GM12878 (cell line): ENCODE results near the gene VAT1. TPM values are rescaled to one million over a fixed set of nuclear protein-coding genes. Genes with fewer than 3 reads are reported as not detected.

Experiments
- ATAC-seq: fragments of 200-7000 bp; cut with Tn5 transposase; 3 replicates; pipeline ENCODE4 v1.9.1; 2020; ENCODE audit warnings: mild to moderate bottlenecking, moderate library complexity
- BruUV-seq: library from RNA; stranded (reverse); fragments of 400-500 nt; replicated peaks from 2 replicates; lab custom pipeline; 2021; lab: Mats Ljungman, UMichigan
- CTCF ChIA-PET: fragments of 300-600 bp; sonication (Branson Sonifier 250); formaldehyde crosslinking; extraction: SDS; loops from one replicate; lab custom pipeline; 2021; ENCODE audit warnings: inconsistent platforms; lab: Yijun Ruan, JAX
- POLR2A ChIA-PET: fragments of 350-600 bp; formaldehyde crosslinking; extraction: SDS; loops from one replicate; lab custom pipeline; 2021; ENCODE audit warnings: inconsistent platforms; lab: Charles Lee
- RAD21 ChIA-PET: fragments of 300-600 bp; sonication (Branson Sonifier 250); formaldehyde crosslinking; loops from one replicate; lab custom pipeline; 2023; ENCODE audit warnings: antibody characterized with exemption; ENCODE audit not compliant: unreplicated experiment; lab: Charles Lee
- SMC1A ChIA-PET: fragments of 300-600 bp; sonication (Branson Sonifier 250); formaldehyde crosslinking; loops from one replicate; lab custom pipeline; 2023; ENCODE audit not compliant: unreplicated experiment, uncharacterized antibody; lab: Charles Lee
- DNase-seq: peaks from one replicate; pipeline ENCODE4 v3.0.0-alpha.2; 2011; ENCODE audit warnings: low read depth, low spot score
- FAIRE-seq: peaks from 3 replicates; lab custom pipeline; 2011; peaks lifted over from hg19 to GRCh38; lab: Jason Lieb, UNC
- H2AFZ ChIP-seq: 2 replicates; pipeline ENCODE4 v1.6.0; 2011; ENCODE audit warnings: low read depth, low read length, control low read depth; ENCODE audit not compliant: control insufficient read depth
- H3K27ac ChIP-seq: 2 replicates; pipeline ENCODE4 v1.5.1; 2011; ENCODE audit warnings: control low read depth; ENCODE audit not compliant: control insufficient read depth, insufficient read depth
- H3K27me3 ChIP-seq, 2 experiments: replicated peaks in 1 of 2; 2 replicates each; pipeline versions ENCODE4 v1.6.0 to v1.6.1; 2011; ENCODE audit warnings: low read length in 1 of 2; ENCODE audit not compliant: control insufficient read depth in 2 of 2, insufficient read depth in 2 of 2
- H3K36me3 ChIP-seq, 2 experiments: 2 replicates each; pipeline ENCODE4 v1.5.1; 2011; ENCODE audit warnings: low read length in 1 of 2; ENCODE audit not compliant: control insufficient read depth in 2 of 2, insufficient read depth in 2 of 2
- H3K4me1 ChIP-seq: 2 replicates; pipeline ENCODE4 v1.6.1; 2011; ENCODE audit warnings: mild to moderate bottlenecking, low read length, moderate library complexity, mixed read lengths; ENCODE audit not compliant: control insufficient read depth, insufficient read depth
- H3K4me2 ChIP-seq: 2 replicates; pipeline ENCODE4 v1.6.0; 2011; ENCODE audit warnings: control low read depth; ENCODE audit not compliant: control insufficient read depth, insufficient read depth
- H3K4me3 ChIP-seq: fragments of 200-600 bp; sonication (generic); 2 replicates; pipeline ENCODE4 v1.5.1; 2016
- H3K79me2 ChIP-seq: 2 replicates; pipeline ENCODE4 v1.6.0; 2011; ENCODE audit warnings: low read length; ENCODE audit not compliant: control insufficient read depth, insufficient read depth
- H3K9ac ChIP-seq: 2 replicates; pipeline ENCODE4 v1.8.0; 2011; ENCODE audit warnings: low read length, control low read depth, mixed read lengths; ENCODE audit not compliant: control insufficient read depth, insufficient read depth
- H3K9me3 ChIP-seq: replicated peaks from 3 replicates; pipeline ENCODE4 v1.5.1; 2011; ENCODE audit warnings: mild to moderate bottlenecking, low read length; ENCODE audit not compliant: control insufficient read depth, insufficient read depth
- H4K20me1 ChIP-seq: 2 replicates; pipeline ENCODE4 v1.6.0; 2011; ENCODE audit not compliant: control insufficient read depth, insufficient read depth
- BRCA1 ChIP-seq: IDR thresholded peaks from 2 replicates; pipeline ENCODE4 v1.6.1; 2011; ENCODE audit warnings: low read depth, low read length, improper control_type of control experiment
- HDGF ChIP-seq: fragments of 450-650 bp; IDR thresholded peaks from 2 replicates; pipeline ENCODE4 v1.6.1; 2016; ENCODE audit warnings: antibody characterized with exemption
- IRF4 ChIP-seq: IDR thresholded peaks from 2 replicates; pipeline ENCODE4 v1.6.1; 2011; ENCODE audit warnings: low read depth, low read length
- KDM1A ChIP-seq: fragments of 200-600 bp; sonication (generic); IDR thresholded peaks from 2 replicates; pipeline ENCODE4 v1.6.1; 2016; ENCODE audit warnings: borderline replicate concordance
- MEF2A ChIP-seq: IDR thresholded peaks from 2 replicates; pipeline ENCODE4 v1.6.1; 2011; ENCODE audit warnings: low read depth, mild to moderate bottlenecking, low read length, moderate library complexity; ENCODE audit not compliant: insufficient read depth
- MEF2B ChIP-seq: fragments of 450-650 bp; IDR thresholded peaks from 2 replicates; pipeline ENCODE4 v1.6.1; 2018; ENCODE audit warnings: mild to moderate bottlenecking, moderate library complexity; ENCODE audit not compliant: partially characterized antibody, poor library complexity, severe bottlenecking
- MTA2 ChIP-seq: fragments of 450-650 bp; IDR thresholded peaks from 2 replicates; pipeline ENCODE4 v1.6.1; 2016; ENCODE audit warnings: low read depth, mild to moderate bottlenecking, moderate library complexity
- POU2F2 ChIP-seq: IDR thresholded peaks from 3 replicates; pipeline ENCODE4 v1.6.1; 2011; ENCODE audit warnings: low read depth, mild to moderate bottlenecking, low read length, borderline replicate concordance
- RB1 ChIP-seq: fragments of 450-650 bp; formaldehyde crosslinking; IDR thresholded peaks from 2 replicates; pipeline ENCODE4 v1.6.1; 2017; ENCODE audit warnings: mild to moderate bottlenecking, borderline replicate concordance
- SMAD1 ChIP-seq: fragments of 450-650 bp; IDR thresholded peaks from 2 replicates; pipeline ENCODE4 v1.6.1; 2018; ENCODE audit warnings: mild to moderate bottlenecking, low read depth; ENCODE audit not compliant: partially characterized antibody
- SP1 ChIP-seq: IDR thresholded peaks from one replicate; pipeline ENCODE4 v1.6.1; 2011; ENCODE audit warnings: low read depth, low read length
- STAT1 ChIP-seq: fragments of 450-650 bp; conservative IDR thresholded peaks from 2 replicates; pipeline ENCODE4 v1.6.1; 2014; ENCODE audit warnings: antibody characterized with exemption, mild to moderate bottlenecking
- TBL1XR1 ChIP-seq: IDR thresholded peaks from 2 replicates; pipeline ENCODE4 v1.6.1; 2012; ENCODE audit warnings: low read depth, low read length, improper control_type of control experiment
- ZNF274 ChIP-seq: IDR thresholded peaks from one replicate; pipeline ENCODE4 v1.8.0; 2011; ENCODE audit not compliant: insufficient read length, insufficient read depth
- ZSCAN29 ChIP-seq: fragments of 450-650 bp; IDR thresholded peaks from 2 replicates; pipeline ENCODE4 v1.6.1; 2017; ENCODE audit warnings: mild to moderate bottlenecking, moderate library complexity
- WGBS: methylation state at CpG from one replicate; pipeline ENCODE4 v1.1.6; 2016; ENCODE audit warnings: low lambda C conversion rate; ENCODE audit not compliant: insufficient replicate concordance, insufficient coverage; ENCODE audit errors: missing lambda C conversion rate; 5-methylcytosine and 5-hydroxymethylcytosine counted together
- in situ Hi-C: fragments of 300-500 bp; cut with MboI; formaldehyde crosslinking; loops from 9 replicates; pipeline ENCODE4 v1.14.3; 2018; ENCODE audit warnings: mixed read lengths
- intact Hi-C: fragments of 100-400 bp; cut with micrococcal nuclease; formaldehyde crosslinking; loops from one replicate; pipeline ENCODE4 v1.14.2; 2022; ENCODE audit not compliant: unreplicated experiment
- polyA plus RNA-seq, 11 experiments: library from polyadenylated mRNA; depleted of rRNA in 4 of 11; unstranded in 6 of 11; stranded (reverse) in 5 of 11; fragments of >200 nt; fragmentation: Nextera tagmentation in 4 of 11; fragmentation: Illumina TruSeq in 1 of 11; extraction: Ambion mirVana in 4 of 11; extraction: Trizol in 1 of 11; gene quantifications; 1 replicate in 1 of 11; 2 replicates in 10 of 11; pipeline versions ENCODE4 v1.2.1 to v1.2.3, GENCODE V29; 2011 to 2016; ENCODE audit warnings: inconsistent platforms in 2 of 11, missing spikeins in 2 of 11, low read depth in 1 of 11
- total RNA-seq, 4 experiments: library from RNA; depleted of rRNA in 3 of 4; stranded (reverse); fragments of >200 nt in 3 of 4; fragmentation: Illumina TruSeq in 1 of 4; extraction: Trizol in 1 of 4; gene quantifications; 2 replicates each; pipeline versions ENCODE4 v1.2.1 to v1.2.3, GENCODE V29; 2013 to 2021
- TF ChIP-seq, protein P1 (sequence below): fragments of 450-650 bp; IDR thresholded peaks from 2 replicates; pipeline ENCODE4 v1.6.1; 2017; ENCODE audit warnings: low read depth, mild to moderate bottlenecking, moderate library complexity
- TF ChIP-seq, protein P2 (sequence below): fragments of 450-650 bp; IDR thresholded peaks from 2 replicates; pipeline ENCODE4 v1.6.1; 2017; ENCODE audit warnings: borderline replicate concordance

VAT1 gene
- total and polyA plus RNA-seq, 10 of the 15 experiments (the other 5 are each of a cell fraction or from before 2014, with no cell fraction given) = 5.0 to 19.8 (median 8.2) TPM

DNA sequence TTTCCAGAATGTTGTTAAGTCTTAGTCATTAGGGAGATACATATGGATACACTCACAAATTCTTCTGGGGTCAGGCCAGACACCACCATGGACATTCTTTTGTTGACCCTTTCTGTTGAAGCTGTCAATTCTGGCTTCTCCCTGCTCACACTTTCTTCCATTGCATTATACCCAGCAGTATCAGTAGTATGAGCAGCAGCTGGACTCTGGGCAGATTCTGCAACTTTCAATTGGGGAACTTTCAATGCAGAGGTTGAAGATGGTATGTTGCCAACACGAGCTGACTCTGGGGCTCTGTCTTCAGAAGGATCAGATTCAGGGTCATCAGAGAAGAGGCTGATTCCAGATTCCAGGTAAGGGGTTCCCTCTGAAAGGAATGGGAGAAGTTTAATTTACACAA, 48.7 kb upstream of the VAT1 start:
- H3K4me3 ChIP-seq = no peak overlapping the region
- FAIRE-seq (no peak), DNase-seq (no peak), ATAC-seq (no peak)
- intact Hi-C loops = no loop called here
- no peak overlapping the region for H3K27ac ChIP-seq
- 43% methylated on average over 1 of the region's 1 CpG for WGBS
- H3K36me3 ChIP-seq = peaks cover 0 to 8% of the 10 kb centered on the region in 2 experiments; a peak in 2 of 4 replicates
- H3K27me3 ChIP-seq = no peaks in the 10 kb centered on the region
- no peak overlapping the region for H3K4me2 ChIP-seq
- H3K9ac ChIP-seq = no peak overlapping the region
- SMC1A ChIA-PET = interaction anchor here (1.6 kb wide), 1 partner anchor 14 kb away, joined by 4 read pairs; no protein-coding TSS in a partner anchor
- no peaks in the 10 kb centered on the region for H3K4me1 ChIP-seq
- in situ Hi-C loops = no loop called here
- TF ChIP-seq TBL1XR1 = no peak
- no peak for TF ChIP-seq ZNF274
- no peak for TF ChIP-seq MEF2A
- TF ChIP-seq BRCA1 = no peak
- TF ChIP-seq POU2F2 = no peak
- no peak for TF ChIP-seq KDM1A
- TF ChIP-seq IRF4 = no peak
- TF ChIP-seq SP1 = no peak
- no peak for TF ChIP-seq MTA2
- no peaks in the 10 kb centered on the region for H4K20me1 ChIP-seq
- CTCF ChIA-PET = no interaction called here
- no TSS peak for BruUV-seq
- no peak overlapping the region for H2AFZ ChIP-seq
- RAD21 ChIA-PET = no interaction called here
- H3K9me3 ChIP-seq = no peaks in the 10 kb centered on the region
- POLR2A ChIA-PET = no interaction called here
- H3K79me2 ChIP-seq = no peaks in the 10 kb centered on the region

DNA sequence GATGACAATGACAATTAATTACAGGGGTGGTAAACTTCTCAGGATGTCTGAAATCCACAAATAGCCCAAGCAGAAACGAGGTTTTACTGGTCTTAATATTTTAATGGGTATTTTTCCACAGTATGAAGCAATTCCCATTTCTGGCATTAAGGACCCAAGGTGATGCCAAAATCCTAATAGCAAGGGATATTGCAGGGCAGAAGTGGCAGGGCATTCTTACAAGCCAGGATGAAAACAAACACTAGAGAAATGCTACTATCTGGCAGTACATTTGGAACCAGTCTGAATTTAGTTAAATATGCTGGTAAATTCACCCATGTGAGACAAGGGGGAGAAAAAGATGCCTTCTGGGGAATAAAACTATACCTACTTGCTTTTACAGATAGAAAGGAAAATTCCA, 48.1 kb upstream of the VAT1 start:
- H3K27ac ChIP-seq = no peak overlapping the region
- 100% methylated on average over 1 of the region's 1 CpG for WGBS
- no peak overlapping the region for H3K4me3 ChIP-seq
- H3K79me2 ChIP-seq = no peaks in the 10 kb centered on the region
- RAD21 ChIA-PET = no interaction called here
- H2AFZ ChIP-seq = no peak overlapping the region
- H4K20me1 ChIP-seq = no peaks in the 10 kb centered on the region
- SMC1A ChIA-PET = interaction anchor here (1.6 kb wide), 1 partner anchor 14 kb away, joined by 4 read pairs; no protein-coding TSS in a partner anchor
- POLR2A ChIA-PET = no interaction called here
- CTCF ChIA-PET = no interaction called here
- intact Hi-C loops = no loop called here
- H3K9ac ChIP-seq = no peak overlapping the region
- no peak for ATAC-seq
- in situ Hi-C loops = no loop called here
- no TSS peak for BruUV-seq
- H3K9me3 ChIP-seq = no peaks in the 10 kb centered on the region
- no peak for DNase-seq
- no peaks in the 10 kb centered on the region for H3K4me1 ChIP-seq
- FAIRE-seq = no peak
- H3K36me3 ChIP-seq = peaks cover 0 to 9% of the 10 kb centered on the region in 2 experiments; a peak in 2 of 4 replicates
- H3K27me3 ChIP-seq = no peaks in the 10 kb centered on the region
- H3K4me2 ChIP-seq = no peak overlapping the region
- TF ChIP-seq, protein P1, sequence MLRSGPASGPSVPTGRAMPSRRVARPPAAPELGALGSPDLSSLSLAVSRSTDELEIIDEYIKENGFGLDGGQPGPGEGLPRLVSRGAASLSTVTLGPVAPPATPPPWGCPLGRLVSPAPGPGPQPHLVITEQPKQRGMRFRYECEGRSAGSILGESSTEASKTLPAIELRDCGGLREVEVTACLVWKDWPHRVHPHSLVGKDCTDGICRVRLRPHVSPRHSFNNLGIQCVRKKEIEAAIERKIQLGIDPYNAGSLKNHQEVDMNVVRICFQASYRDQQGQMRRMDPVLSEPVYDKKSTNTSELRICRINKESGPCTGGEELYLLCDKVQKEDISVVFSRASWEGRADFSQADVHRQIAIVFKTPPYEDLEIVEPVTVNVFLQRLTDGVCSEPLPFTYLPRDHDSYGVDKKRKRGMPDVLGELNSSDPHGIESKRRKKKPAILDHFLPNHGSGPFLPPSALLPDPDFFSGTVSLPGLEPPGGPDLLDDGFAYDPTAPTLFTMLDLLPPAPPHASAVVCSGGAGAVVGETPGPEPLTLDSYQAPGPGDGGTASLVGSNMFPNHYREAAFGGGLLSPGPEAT = no peak
- TF ChIP-seq RB1 (no peak), SMAD1 (no peak), ZSCAN29 (no peak), STAT1 (no peak), HDGF (no peak), MEF2B (no peak)
- TF ChIP-seq, protein P2, sequence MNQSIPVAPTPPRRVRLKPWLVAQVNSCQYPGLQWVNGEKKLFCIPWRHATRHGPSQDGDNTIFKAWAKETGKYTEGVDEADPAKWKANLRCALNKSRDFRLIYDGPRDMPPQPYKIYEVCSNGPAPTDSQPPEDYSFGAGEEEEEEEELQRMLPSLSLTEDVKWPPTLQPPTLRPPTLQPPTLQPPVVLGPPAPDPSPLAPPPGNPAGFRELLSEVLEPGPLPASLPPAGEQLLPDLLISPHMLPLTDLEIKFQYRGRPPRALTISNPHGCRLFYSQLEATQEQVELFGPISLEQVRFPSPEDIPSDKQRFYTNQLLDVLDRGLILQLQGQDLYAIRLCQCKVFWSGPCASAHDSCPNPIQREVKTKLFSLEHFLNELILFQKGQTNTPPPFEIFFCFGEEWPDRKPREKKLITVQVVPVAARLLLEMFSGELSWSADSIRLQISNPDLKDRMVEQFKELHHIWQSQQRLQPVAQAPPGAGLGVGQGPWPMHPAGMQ = no peak
